K562 (cell line): Measurements from ENCODE around the gene PCMTD2. TPM values are rescaled to one million over a fixed set of nuclear protein-coding genes. Genes with fewer than 3 reads are reported as not detected.

Experiments used
- ELF4 ChIP-seq: fragments of 450-650 bp; formaldehyde crosslinking; IDR thresholded peaks from 2 replicates; pipeline ENCODE4 v1.4.0; 2022; ENCODE audit warnings: missing genetic modification characterization
- EWSR1 ChIP-seq: fragments of 450-650 bp; IDR thresholded peaks from 2 replicates; pipeline ENCODE4 v1.6.1; 2018; ENCODE audit warnings: borderline replicate concordance, mild to moderate bottlenecking, low read depth, moderate library complexity; ENCODE audit not compliant: partially characterized antibody
- HDGF ChIP-seq: fragments of 450-650 bp; IDR thresholded peaks from 2 replicates; pipeline ENCODE4 v1.6.1; 2016
- HIVEP1 ChIP-seq: fragments of 250-450 bp; sonication (Bioruptor Pico); IDR thresholded peaks from 2 replicates; pipeline ENCODE4 v1.4.0; 2020; ENCODE audit warnings: mild to moderate bottlenecking
- MEF2D ChIP-seq: conservative IDR thresholded peaks from 2 replicates; pipeline ENCODE4 v1.6.1; 2016; ENCODE audit warnings: low read depth, missing genetic modification characterization, missing compliant biosample characterization
- NEUROD1 ChIP-seq: fragments of 150-350 bp; IDR thresholded peaks from 2 replicates; pipeline ENCODE4 v1.6.1; 2014; ENCODE audit warnings: borderline replicate concordance, low read length, low read depth; ENCODE audit not compliant: partially characterized antibody
- NRF1 ChIP-seq, 2 experiments: fragments of 450-650 bp; IDR thresholded peaks in 1 of 2; conservative IDR thresholded peaks in 1 of 2; 2 replicates each; pipeline ENCODE4 v1.6.1; 2014; ENCODE audit warnings: mild to moderate bottlenecking in 2 of 2
- POLR2B ChIP-seq: fragments of 450-650 bp; IDR thresholded peaks from 2 replicates; pipeline ENCODE4 v1.6.1; 2018; ENCODE audit warnings: low read depth; ENCODE audit not compliant: partially characterized antibody
- PTBP1 ChIP-seq: fragments of 200-400 bp; formaldehyde crosslinking; IDR thresholded peaks from 2 replicates; pipeline ENCODE4 v1.6.1; 2017; ENCODE audit warnings: low read depth, low read length
- RBM17 ChIP-seq: fragments of 200-400 bp; formaldehyde crosslinking; IDR thresholded peaks from 2 replicates; pipeline ENCODE4 v1.6.1; 2017; ENCODE audit warnings: low read depth, mild to moderate bottlenecking, low read length, borderline replicate concordance
- SMAD1 ChIP-seq: fragments of 150-350 bp; IDR thresholded peaks from 2 replicates; pipeline ENCODE4 v1.6.1; 2014; ENCODE audit warnings: low read length, low read depth; ENCODE audit not compliant: partially characterized antibody
- SMARCA4 ChIP-seq: fragments of 450-650 bp; IDR thresholded peaks from 2 replicates; pipeline ENCODE4 v1.6.1; 2016
- SOX6 ChIP-seq: fragments of 450-650 bp; IDR thresholded peaks from 2 replicates; pipeline ENCODE4 v1.6.1; 2014; ENCODE audit warnings: mild to moderate bottlenecking
- STAT5A ChIP-seq: IDR thresholded peaks from 2 replicates; pipeline ENCODE4 v1.6.1; 2012; ENCODE audit warnings: low read length, inconsistent platforms, borderline replicate concordance
- TBL1XR1 ChIP-seq, 2 experiments: IDR thresholded peaks; 2 replicates each; pipeline ENCODE4 v1.6.1; 2012; ENCODE audit warnings: improper control_type of control experiment in 2 of 2, low read length in 2 of 2, mild to moderate bottlenecking in 1 of 2
- TFAM ChIP-seq: fragments of 250-450 bp; sonication (Bioruptor Pico); conservative IDR thresholded peaks from 2 replicates; pipeline ENCODE4 v1.5.0; 2021; ENCODE audit warnings: mild to moderate bottlenecking, moderate library complexity
- YY1 ChIP-seq, 3 experiments: IDR thresholded peaks; 2 replicates each; pipeline ENCODE4 v1.6.1; 2011; ENCODE audit warnings: low read length in 2 of 3, mild to moderate bottlenecking in 2 of 3, moderate library complexity in 2 of 3, borderline replicate concordance in 1 of 3, control low read depth in 1 of 3, low read depth in 1 of 3; ENCODE audit not compliant: insufficient read depth in 3 of 3, insufficient replicate concordance in 2 of 3, control insufficient read depth in 1 of 3, insufficient read length in 1 of 3; ENCODE audit errors: extremely low read depth in 1 of 3
- ZNF239 ChIP-seq: fragments of 250-450 bp; sonication (Bioruptor Pico); IDR thresholded peaks from 2 replicates; pipeline ENCODE4 v1.4.0; 2020; ENCODE audit warnings: mild to moderate bottlenecking
- ZNF324 ChIP-seq: fragments of 250-450 bp; sonication (Bioruptor Pico); IDR thresholded peaks from 2 replicates; pipeline ENCODE4 v1.4.0; 2020; ENCODE audit warnings: mild to moderate bottlenecking
- ZNF347 ChIP-seq: fragments of 450-650 bp; formaldehyde crosslinking; IDR thresholded peaks from 2 replicates; pipeline ENCODE4 v1.4.0; 2020; ENCODE audit warnings: low read depth, mild to moderate bottlenecking, moderate library complexity
- ZNF586 ChIP-seq: fragments of 450-650 bp; formaldehyde crosslinking; conservative IDR thresholded peaks from 2 replicates; pipeline ENCODE4 v1.4.0; 2020; ENCODE audit warnings: mild to moderate bottlenecking, moderate library complexity
- ZNF75A ChIP-seq: fragments of 450-650 bp; formaldehyde crosslinking; IDR thresholded peaks from 2 replicates; pipeline ENCODE4 v1.4.0; 2020; ENCODE audit warnings: mild to moderate bottlenecking
- polyA plus RNA-seq, 8 experiments: library from polyadenylated mRNA; depleted of rRNA in 4 of 8; stranded (reverse) in 5 of 8; unstranded in 3 of 8; fragments of >200 nt; fragmentation: Nextera tagmentation in 2 of 8; fragmentation: Illumina TruSeq in 1 of 8; extraction: Ambion mirVana in 2 of 8; extraction: Trizol in 1 of 8; gene quantifications; 2 replicates each; pipeline versions ENCODE4 v1.2.1 to v1.2.3, GENCODE V29; 2011 to 2014; ENCODE audit warnings: inconsistent platforms in 1 of 8, missing spikeins in 1 of 8
- total RNA-seq, 7 experiments: library from RNA; depleted of rRNA in 6 of 7; stranded (reverse); fragments of >200 nt in 6 of 7; fragmentation: Illumina TruSeq in 2 of 7; extraction: Trizol in 2 of 7; gene quantifications; 2 replicates each; pipeline versions ENCODE4 v1.2.1 to v1.2.3, GENCODE V29; 2011 to 2021; ENCODE audit warnings: low replicate concordance in 1 of 7
- TF ChIP-seq, protein P1 (sequence below): fragments of 450-650 bp; formaldehyde crosslinking; IDR thresholded peaks from 2 replicates; pipeline ENCODE4 v1.4.0; 2022; ENCODE audit warnings: mild to moderate bottlenecking, moderate library complexity
- TF ChIP-seq, protein P2 (sequence below): fragments of 250-450 bp; sonication (Bioruptor Pico); IDR thresholded peaks from 2 replicates; pipeline ENCODE4 v1.5.0; 2020; ENCODE audit warnings: mild to moderate bottlenecking, borderline replicate concordance
- TF ChIP-seq, protein P3 (sequence below): fragments of 450-650 bp; IDR thresholded peaks from 2 replicates; pipeline ENCODE4 v1.6.1; 2018; ENCODE audit warnings: mild to moderate bottlenecking, low read depth; ENCODE audit not compliant: partially characterized antibody

Gene PCMTD2
- total and polyA plus RNA-seq, 9 of the 15 experiments (the other 6 are each of a cell fraction or from before 2014, with no cell fraction given), result 11.3 to 49.3 (median 28.4) TPM

DNA sequence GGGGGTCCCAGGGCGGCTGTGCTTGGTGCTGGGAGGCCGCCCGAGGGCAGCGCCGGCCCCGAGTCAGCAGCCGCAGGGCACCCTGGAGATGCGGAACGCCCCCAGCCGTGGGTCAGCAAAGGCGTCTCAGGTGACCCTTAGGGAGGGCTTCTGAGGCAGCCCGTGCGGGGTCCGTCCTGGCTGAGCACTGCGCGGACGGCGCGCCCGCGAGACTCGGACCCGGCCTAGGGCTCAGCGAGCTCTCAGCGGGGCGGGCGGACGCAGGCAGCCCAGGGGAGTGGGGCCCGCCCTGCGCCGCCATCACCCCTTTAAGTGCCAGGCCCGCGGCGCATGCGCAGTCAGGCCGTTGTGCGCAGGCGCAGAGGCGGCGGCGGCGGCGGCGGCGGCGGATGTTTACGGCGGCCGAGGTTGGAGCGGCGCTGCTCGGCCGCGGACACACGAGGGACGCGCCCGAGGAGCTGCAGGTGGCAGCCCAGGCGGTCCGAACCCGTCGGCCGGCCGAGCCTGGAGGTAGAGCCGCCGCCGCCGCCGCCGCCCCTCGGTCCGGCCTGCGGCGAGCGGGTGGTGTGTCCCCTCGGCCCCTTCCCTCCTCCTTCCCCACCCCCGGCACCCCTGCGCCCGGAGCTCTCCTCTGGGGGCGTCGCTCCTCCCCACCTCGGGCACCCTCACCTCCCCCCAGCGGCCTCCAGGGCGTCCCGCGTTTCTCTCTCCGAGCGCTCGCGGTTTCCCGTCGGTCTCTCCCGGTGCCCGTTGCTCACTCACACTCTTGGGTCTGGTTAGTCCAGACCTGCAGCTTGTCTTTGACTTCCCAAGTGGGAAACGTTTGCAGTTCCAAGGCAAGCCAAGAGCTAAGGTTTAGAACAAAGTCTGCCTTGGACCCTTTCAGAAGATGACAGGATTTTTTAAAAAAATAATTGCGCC, at the start of gene PCMTD2 (continued):
- TF ChIP-seq SMAD1 (no peak), POLR2B (no peak), RBM17 (no peak), ZNF324 (no peak), ZNF347 (CRISPR knock-in tag) (no peak), TFAM (CRISPR knock-in tag) (no peak), ZNF586 (CRISPR knock-in tag) (no peak), YY1 (IDR thresholded peaks at IDR 0.05; ENCODE audit: borderline replicate concordance in 1 of 3, control insufficient read depth in 1 of 3, extremely low read depth in 1 of 3, insufficient read depth in 3 of 3, insufficient read length in 1 of 3, insufficient replicate concordance in 2 of 3, low read depth in 1 of 3, low read length in 2 of 3) (peak; percentile 17 to 64 (median 47)), MEF2D (tag) (no peak), STAT5A (no peak), EWSR1 (no peak), TBL1XR1 (IDR thresholded peaks at IDR 0.05; ENCODE audit: low read length in 2 of 2) (no peak), ZNF239 (CRISPR knock-in tag) (no peak), NEUROD1 (no peak), SMARCA4 (0 out of 2 replicates have a peak, but pooled peaks have one; percentile 12), HDGF (no peak), SOX6 (no peak), NRF1 (conservative IDR thresholded peaks at IDR 0.05 in 1 of 2, IDR thresholded peaks at IDR 0.05 in 1 of 2) (peak; percentile 97), ZNF75A (CRISPR knock-in tag) (no peak), PTBP1 (no peak), ELF4 (CRISPR knock-in tag) (no peak), HIVEP1 (CRISPR knock-in tag) (no peak)
- TF ChIP-seq, protein P1, sequence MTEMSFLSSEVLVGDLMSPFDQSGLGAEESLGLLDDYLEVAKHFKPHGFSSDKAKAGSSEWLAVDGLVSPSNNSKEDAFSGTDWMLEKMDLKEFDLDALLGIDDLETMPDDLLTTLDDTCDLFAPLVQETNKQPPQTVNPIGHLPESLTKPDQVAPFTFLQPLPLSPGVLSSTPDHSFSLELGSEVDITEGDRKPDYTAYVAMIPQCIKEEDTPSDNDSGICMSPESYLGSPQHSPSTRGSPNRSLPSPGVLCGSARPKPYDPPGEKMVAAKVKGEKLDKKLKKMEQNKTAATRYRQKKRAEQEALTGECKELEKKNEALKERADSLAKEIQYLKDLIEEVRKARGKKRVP (CRISPR knock-in tag), result no peak
- TF ChIP-seq, protein P2, sequence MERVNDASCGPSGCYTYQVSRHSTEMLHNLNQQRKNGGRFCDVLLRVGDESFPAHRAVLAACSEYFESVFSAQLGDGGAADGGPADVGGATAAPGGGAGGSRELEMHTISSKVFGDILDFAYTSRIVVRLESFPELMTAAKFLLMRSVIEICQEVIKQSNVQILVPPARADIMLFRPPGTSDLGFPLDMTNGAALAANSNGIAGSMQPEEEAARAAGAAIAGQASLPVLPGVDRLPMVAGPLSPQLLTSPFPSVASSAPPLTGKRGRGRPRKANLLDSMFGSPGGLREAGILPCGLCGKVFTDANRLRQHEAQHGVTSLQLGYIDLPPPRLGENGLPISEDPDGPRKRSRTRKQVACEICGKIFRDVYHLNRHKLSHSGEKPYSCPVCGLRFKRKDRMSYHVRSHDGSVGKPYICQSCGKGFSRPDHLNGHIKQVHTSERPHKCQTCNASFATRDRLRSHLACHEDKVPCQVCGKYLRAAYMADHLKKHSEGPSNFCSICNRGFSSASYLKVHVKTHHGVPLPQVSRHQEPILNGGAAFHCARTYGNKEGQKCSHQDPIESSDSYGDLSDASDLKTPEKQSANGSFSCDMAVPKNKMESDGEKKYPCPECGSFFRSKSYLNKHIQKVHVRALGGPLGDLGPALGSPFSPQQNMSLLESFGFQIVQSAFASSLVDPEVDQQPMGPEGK (CRISPR knock-in tag), result no peak
- TF ChIP-seq, protein P3, sequence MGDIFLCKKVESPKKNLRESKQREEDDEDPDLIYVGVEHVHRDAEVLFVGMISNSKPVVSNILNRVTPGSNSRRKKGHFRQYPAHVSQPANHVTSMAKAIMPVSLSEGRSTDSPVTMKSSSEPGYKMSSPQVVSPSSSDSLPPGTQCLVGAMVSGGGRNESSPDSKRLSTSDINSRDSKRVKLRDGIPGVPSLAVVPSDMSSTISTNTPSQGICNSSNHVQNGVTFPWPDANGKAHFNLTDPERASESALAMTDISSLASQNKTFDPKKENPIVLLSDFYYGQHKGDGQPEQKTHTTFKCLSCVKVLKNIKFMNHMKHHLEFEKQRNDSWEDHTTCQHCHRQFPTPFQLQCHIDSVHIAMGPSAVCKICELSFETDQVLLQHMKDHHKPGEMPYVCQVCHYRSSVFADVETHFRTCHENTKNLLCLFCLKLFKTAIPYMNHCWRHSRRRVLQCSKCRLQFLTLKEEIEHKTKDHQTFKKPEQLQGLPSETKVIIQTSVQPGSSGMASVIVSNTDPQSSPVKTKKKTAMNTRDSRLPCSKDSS, result no peak
